Right lobe of liver (tissue), 6 donors: ENCODE data around the gene IL6ST. TPM values are rescaled to one million over a fixed set of nuclear protein-coding genes. Genes with fewer than 3 reads are reported as not detected.

Source experiments
- ATAC-seq, 4 donors: fragments of 200-7000 bp; cut with Tn5 transposase; one replicate each; pipeline ENCODE4 v1.9.1; 2020; ENCODE audit warnings: mild to moderate bottlenecking in 4 of 4, moderate library complexity in 4 of 4
- DNase-seq, 3 donors: peaks; one replicate each; pipeline ENCODE4 v3.0.0-alpha.2; 2020
- H3K27ac ChIP-seq, 3 donors: fragments of 200-600 bp; one replicate each; pipeline ENCODE4 v1.8.0; 2022
- H3K27me3 ChIP-seq, 2 donors: fragments of 200-600 bp; one replicate each; pipeline ENCODE4 v1.8.0; 2022
- H3K36me3 ChIP-seq, 4 donors: fragments of 200-600 bp; sonication (generic) in 1 of 4; one replicate each; pipeline versions ENCODE4 v1.5.1 to v1.8.0; 2017 to 2022; ENCODE audit warnings: control low read depth in 1 of 4
- H3K4me1 ChIP-seq, 4 donors: fragments of 200-600 bp; sonication (generic) in 1 of 4; one replicate each; pipeline versions ENCODE4 v1.5.1 to v1.8.0; 2017 to 2022; ENCODE audit warnings: control low read depth in 1 of 4
- H3K4me3 ChIP-seq, 3 donors: fragments of 200-600 bp; one replicate each; pipeline ENCODE4 v1.8.0; 2022
- H3K9me3 ChIP-seq, 4 donors: fragments of 200-600 bp; sonication (generic) in 1 of 4; one replicate each; pipeline versions ENCODE4 v1.5.1 to v1.8.0; 2017 to 2022; ENCODE audit warnings: control low read depth in 1 of 4
- POLR2A ChIP-seq: fragments of 450-650 bp; IDR thresholded peaks from one replicate; pipeline ENCODE4 v1.6.1; 2017; ENCODE audit warnings: antibody characterized with exemption, mild to moderate bottlenecking
- WGBS: methylation state at CpG from one replicate; pipeline ENCODE4 v1.1.6; 2018; ENCODE audit warnings: low coverage, low lambda C conversion rate; ENCODE audit not compliant: insufficient coverage; ENCODE audit errors: missing lambda C conversion rate; 5-methylcytosine and 5-hydroxymethylcytosine counted together
- intact Hi-C, 2 donors: fragments of 100-400 bp; cut with DNase I; formaldehyde crosslinking; loops; one replicate each; pipeline versions ENCODE4 v1.11.2 to v1.14.1; 2022
- total RNA-seq, 6 experiments: library from RNA; depleted of rRNA in 2 of 6; stranded (reverse); fragments of >200 nt in 2 of 6; fragmentation: NEBNext Ultra II Directional in 3 of 6; extraction: Animal tissue kit (Norgen Biotek cat#: 25700) in 3 of 6; gene quantifications; one replicate each; pipeline versions ENCODE4 v1.1.0 to v1.2.4, GENCODE V29; 2016 to 2023
- TF ChIP-seq, protein P1 (sequence below), 4 donors: fragments of 200-600 bp in 3 of 4; fragments of 450-650 bp in 1 of 4; IDR thresholded peaks; one replicate each; pipeline versions ENCODE4 v1.5.1 to v1.8.0; 2016 to 2022; ENCODE audit warnings: antibody characterized with exemption in 4 of 4, mild to moderate bottlenecking in 2 of 4
- donor health status: DM: no; HTN: yes; CAD: no.
- donor health status: DM: no; HTN: no; CAD: no.
- donor health status: DM: no; HTN: no; CAD: no.
- donor health status: DM: no; HTN: yes; CAD: no.
- donor health status: DM: no; HTN: yes; CAD: no.

The IL6ST gene
- total RNA-seq, 6 experiments from 2014 or later, result 150 to 341 (median 278) TPM

DNA sequence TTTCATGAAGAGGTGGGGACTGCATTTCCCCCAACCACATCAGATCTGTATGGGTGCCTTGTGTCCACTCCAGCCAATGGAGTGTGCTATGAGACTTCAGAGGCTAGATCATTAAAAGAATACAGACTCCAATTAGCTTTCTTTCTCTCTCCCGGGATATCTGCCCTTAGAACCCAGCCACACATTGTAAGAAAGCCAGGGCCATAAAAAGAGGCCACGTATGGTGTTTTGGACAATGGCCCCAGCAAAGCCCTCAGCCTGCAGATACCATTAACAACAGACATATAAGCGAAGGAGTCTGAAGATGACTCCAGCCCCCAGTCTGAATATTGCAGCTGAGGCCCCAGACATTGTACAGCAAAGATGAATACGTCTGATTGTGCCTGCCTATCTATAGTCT, 21.5 kb downstream of the IL6ST start:
- intact Hi-C loops, result loop anchor here in 1 of 2 donors (10.0 kb wide), 1 partner anchor 212 kb away; no protein-coding TSS in a partner anchor
- WGBS, result 86% methylated on average over 4 of the region's 4 CpGs
- peaks cover 4 to 66% (median 28%) of the 10 kb centered on the region in 4 donors for H3K36me3 ChIP-seq

DNA sequence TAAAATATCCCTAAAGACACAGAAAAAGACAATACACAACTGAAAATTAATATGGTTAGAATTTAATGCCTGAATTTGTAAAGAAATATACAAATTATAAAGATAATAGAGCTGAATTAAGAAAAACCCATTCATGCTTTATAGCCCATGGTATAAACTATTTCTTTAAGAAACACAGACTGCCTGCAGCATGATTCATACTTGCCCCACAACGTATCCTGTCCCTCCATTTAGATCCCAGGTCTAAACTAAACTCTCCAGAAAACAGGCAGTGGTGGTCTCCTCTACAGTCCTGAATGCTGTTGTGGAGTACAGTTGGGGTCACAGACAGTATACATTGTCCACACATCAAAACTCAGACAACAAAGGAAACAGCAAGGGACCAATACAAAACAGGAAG, 24.8 kb downstream of the IL6ST start:
- intact Hi-C loops, result loop anchor here in 1 of 2 donors (10.0 kb wide), 1 partner anchor 215 kb away; no protein-coding TSS in a partner anchor
- ATAC-seq (peak in 1 of 4 donors; percentile 11), DNase-seq (no peak)
- H3K9me3 ChIP-seq, result no peaks in the 10 kb centered on the region
- no peak for TF ChIP-seq POLR2A
- TF ChIP-seq, protein P1, sequence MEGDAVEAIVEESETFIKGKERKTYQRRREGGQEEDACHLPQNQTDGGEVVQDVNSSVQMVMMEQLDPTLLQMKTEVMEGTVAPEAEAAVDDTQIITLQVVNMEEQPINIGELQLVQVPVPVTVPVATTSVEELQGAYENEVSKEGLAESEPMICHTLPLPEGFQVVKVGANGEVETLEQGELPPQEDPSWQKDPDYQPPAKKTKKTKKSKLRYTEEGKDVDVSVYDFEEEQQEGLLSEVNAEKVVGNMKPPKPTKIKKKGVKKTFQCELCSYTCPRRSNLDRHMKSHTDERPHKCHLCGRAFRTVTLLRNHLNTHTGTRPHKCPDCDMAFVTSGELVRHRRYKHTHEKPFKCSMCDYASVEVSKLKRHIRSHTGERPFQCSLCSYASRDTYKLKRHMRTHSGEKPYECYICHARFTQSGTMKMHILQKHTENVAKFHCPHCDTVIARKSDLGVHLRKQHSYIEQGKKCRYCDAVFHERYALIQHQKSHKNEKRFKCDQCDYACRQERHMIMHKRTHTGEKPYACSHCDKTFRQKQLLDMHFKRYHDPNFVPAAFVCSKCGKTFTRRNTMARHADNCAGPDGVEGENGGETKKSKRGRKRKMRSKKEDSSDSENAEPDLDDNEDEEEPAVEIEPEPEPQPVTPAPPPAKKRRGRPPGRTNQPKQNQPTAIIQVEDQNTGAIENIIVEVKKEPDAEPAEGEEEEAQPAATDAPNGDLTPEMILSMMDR (IDR thresholded peaks at IDR 0.05), result no peak
- peaks cover 0 to 9% (median 0%) of the 10 kb centered on the region in 4 donors for H3K4me1 ChIP-seq
- peaks cover 4 to 54% (median 25%) of the 10 kb centered on the region in 4 donors for H3K36me3 ChIP-seq
- H3K27ac ChIP-seq, result no peak overlapping the region
- no peak overlapping the region for H3K4me3 ChIP-seq
- no peaks in the 10 kb centered on the region for H3K27me3 ChIP-seq
- 24% methylated on average over 1 of the region's 1 CpG for WGBS

More for the DNA sequence above, 21.5 kb downstream of the IL6ST start:
- DNase-seq, result no peak
- ATAC-seq, result no peak
- no peak overlapping the region for H3K27ac ChIP-seq
- peaks cover 0 to 16% (median 2%) of the 10 kb centered on the region in 4 donors for H3K4me1 ChIP-seq
- no peaks in the 10 kb centered on the region for H3K27me3 ChIP-seq
- no peak overlapping the region for H3K4me3 ChIP-seq
- no peaks in the 10 kb centered on the region for H3K9me3 ChIP-seq
- TF ChIP-seq, protein P1 (IDR thresholded peaks at IDR 0.05), result no peak
- TF ChIP-seq POLR2A, result no peak

- TF ChIP-seq, protein P1 (IDR thresholded peaks at IDR 0.05), result no peak
- TF ChIP-seq POLR2A, result no peak
- ATAC-seq (no peak), DNase-seq (no peak)
- intact Hi-C loops, result no loop called here
- Histone ChIP-seq H3K4me3 (no peak overlapping the region), H3K27me3 (no peaks in the 10 kb centered on the region), H3K27ac (no peak overlapping the region), H3K9me3 (no peaks in the 10 kb centered on the region), H3K4me1 (peaks cover 0 to 9% (median 0%) of the 10 kb centered on the region in 4 donors), H3K36me3 (peaks cover 4 to 53% (median 26%) of the 10 kb centered on the region in 4 donors)
These were observed 28.5 kb downstream of the IL6ST start for GRCh38 chr5:55966284-55966683.

DNA sequence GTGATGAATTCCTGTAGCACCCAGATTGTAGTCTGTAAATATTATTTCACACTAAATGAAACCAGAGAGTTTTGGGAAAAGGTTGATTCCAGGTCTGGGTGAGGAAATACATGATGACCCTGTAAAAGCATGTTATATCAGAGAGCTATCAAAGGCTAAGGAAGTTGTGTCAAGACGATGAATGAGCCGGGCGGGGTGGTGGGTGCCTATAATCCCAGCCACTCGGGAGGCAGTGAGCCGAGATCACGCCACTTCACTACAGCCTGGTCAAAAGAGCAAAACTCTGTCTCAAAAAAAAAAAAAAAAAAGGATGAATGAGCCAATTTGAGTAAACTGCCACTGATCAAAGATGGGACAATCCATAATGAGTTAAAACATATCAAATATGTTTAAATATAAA, 29.2 kb downstream of the IL6ST start:
- no peak for TF ChIP-seq POLR2A
- TF ChIP-seq, protein P1 (IDR thresholded peaks at IDR 0.05), result no peak
- H3K36me3 ChIP-seq, result peaks cover 4 to 60% (median 31%) of the 10 kb centered on the region in 4 donors
- H3K9me3 ChIP-seq, result no peaks in the 10 kb centered on the region
- no peaks in the 10 kb centered on the region for H3K27me3 ChIP-seq
- H3K4me1 ChIP-seq, result peaks cover 0 to 9% (median 0%) of the 10 kb centered on the region in 4 donors
- DNase-seq, result no peak
- WGBS, result 34% methylated on average over 6 of the region's 6 CpGs
- peak; percentile 39 to 61 (median 52) for ATAC-seq
- H3K4me3 ChIP-seq, result no peak overlapping the region
- intact Hi-C loops, result no loop called here
- H3K27ac ChIP-seq, result peak overlapping the region in 1 of 3 donors; percentile 3
